ENCODE results near the gene PRKRA. TPM values are rescaled to one million over a fixed set of nuclear protein-coding genes. Genes with fewer than 3 reads are reported as not detected.
A peak's percentile ranks its signal among the peaks of the same experiment; 100 is the strongest.

PRKRA gene
- total and polyA plus RNA-seq, 9 of the 15 experiments (the other 6 are each of a cell fraction or from before 2014, with no cell fraction given), result 14.1 to 78.1 (median 52.3) TPM

GRCh38 chr2:178413472-178414265 lies 37.3 kb downstream of the PRKRA start (continued):
- TF ChIP-seq FOXP4 (CRISPR knock-in tag; IDR thresholded peaks at IDR 0.05; ENCODE audit: borderline replicate concordance) (no peak), UBTF (IDR thresholded peaks at IDR 0.05; ENCODE audit: borderline replicate concordance in 1 of 2, low read depth in 2 of 2, low read length in 2 of 2) (peak; percentile 20 to 79; a peak in 1 of 4 replicates), JUND (IDR thresholded peaks at IDR 0.05; ENCODE audit: borderline replicate concordance, low read depth, low read length) (peak; percentile 82), JUND (tag; IDR thresholded peaks at IDR 0.05; ENCODE audit: borderline replicate concordance, low read depth, low read length) (peak; percentile 67; the same call in 1 of the 3 replicates), ILF3 (IDR thresholded peaks at IDR 0.05; ENCODE audit: borderline replicate concordance) (0 out of 2 replicates have a peak, but pooled peaks have one; percentile 15), ATF7 (IDR thresholded peaks at IDR 0.05) (peak; percentile 96), BCOR (IDR thresholded peaks at IDR 0.05) (no peak), ZNF311 (CRISPR knock-in tag; IDR thresholded peaks at IDR 0.05) (no peak), HMGN3 (IDR thresholded peaks at IDR 0.05; ENCODE audit: borderline replicate concordance, extremely low read depth, insufficient read length, low read depth, low read length) (peak; percentile 35), SAP30 (IDR thresholded peaks at IDR 0.05; ENCODE audit: borderline replicate concordance, insufficient read depth, low read depth, low read length, poor library complexity, severe bottlenecking) (no peak), PRMT5 (CRISPR knock-in tag; IDR thresholded peaks at IDR 0.05) (no peak), POLR2H (tag; IDR thresholded peaks at IDR 0.05; ENCODE audit: low read depth) (peak; percentile 71; the same call in 1 of the 2 replicates), HMGXB4 (CRISPR knock-in tag; IDR thresholded peaks at IDR 0.05) (no peak), TFAM (CRISPR knock-in tag; conservative IDR thresholded peaks at IDR 0.05) (no peak), DMBX1 (CRISPR knock-in tag; IDR thresholded peaks at IDR 0.05; ENCODE audit: borderline replicate concordance) (peak; percentile 69; the same call in 1 of the 2 replicates), CSDE1 (IDR thresholded peaks at IDR 0.05) (peak in 1 of 2 experiments; percentile 36; a peak in 1 of 4 replicates), NONO (IDR thresholded peaks at IDR 0.05; ENCODE audit: low read depth in 2 of 2, low read length in 1 of 2) (0 out of 4 replicates have a peak, but pooled peaks of 1 of the 2 experiments have one; percentile 28), TBL1XR1 (IDR thresholded peaks at IDR 0.05; ENCODE audit: low read length in 2 of 2) (peak in 1 of 2 experiments; percentile 52; a peak in 2 of 4 replicates)

Data from K562 (cell line).